Breast epithelium (tissue), 4 donors: ENCODE measurements around the gene LDB3. TPM values are rescaled to one million over a fixed set of nuclear protein-coding genes. Genes with fewer than 3 reads are reported as not detected.

Experiments
- DNase-seq, 2 donors: peaks; one replicate each; pipeline ENCODE4 v3.0.0-alpha.2; 2019; ENCODE audit warnings: low spot score in 2 of 2
- H3K27ac ChIP-seq, 2 donors: fragments of 200-600 bp; sonication (generic) in 1 of 2; one replicate each; pipeline ENCODE4 v1.5.1; 2016 to 2019; ENCODE audit warnings: mild to moderate bottlenecking in 1 of 2
- H3K27me3 ChIP-seq, 2 donors: fragments of 200-600 bp; sonication (generic) in 1 of 2; one replicate each; pipeline versions ENCODE4 v1.5.1 to v1.6.0; 2017 to 2019; ENCODE audit warnings: control low read depth in 1 of 2, mild to moderate bottlenecking in 1 of 2
- H3K36me3 ChIP-seq: fragments of 200-600 bp; one replicate; pipeline ENCODE4 v1.5.1; 2019
- H3K4me1 ChIP-seq, 2 donors: fragments of 200-600 bp; sonication (generic); one replicate each; pipeline ENCODE4 v1.5.1; 2016 to 2019; ENCODE audit warnings: control low read depth in 1 of 2
- H3K4me3 ChIP-seq, 3 donors: fragments of 200-600 bp; sonication (generic); 1 replicate in 2 of 3; 2 replicates in 1 of 3; pipeline ENCODE4 v1.5.1; 2016 to 2019; ENCODE audit warnings: mild to moderate bottlenecking in 3 of 3, moderate library complexity in 2 of 3
- H3K9me3 ChIP-seq, 2 donors: fragments of 200-600 bp; sonication (generic) in 1 of 2; one replicate each; pipeline ENCODE4 v1.5.1; 2016 to 2019; ENCODE audit warnings: control low read depth in 1 of 2
- CTCF ChIP-seq, 3 donors: fragments of 450-650 bp; IDR thresholded peaks; one replicate each; pipeline ENCODE4 v1.5.1; 2016 to 2017; ENCODE audit warnings: antibody characterized with exemption in 3 of 3, mild to moderate bottlenecking in 3 of 3, moderate library complexity in 3 of 3
- POLR2A ChIP-seq: fragments of 450-650 bp; IDR thresholded peaks from one replicate; pipeline ENCODE4 v1.6.1; 2016; ENCODE audit warnings: antibody characterized with exemption, mild to moderate bottlenecking, moderate library complexity
- POLR2AphosphoS5 ChIP-seq, 3 donors: sonication (generic); formaldehyde crosslinking; IDR thresholded peaks; one replicate each; pipeline ENCODE4 v1.6.1; 2017; ENCODE audit warnings: antibody characterized with exemption in 3 of 3
- intact Hi-C: fragments of 100-400 bp; cut with DNase I; formaldehyde crosslinking; loops from one replicate; pipeline ENCODE4 v1.15.1; 2023; ENCODE audit warnings: low total_unique reads
- total RNA-seq, 3 donors: library from RNA; depleted of rRNA; stranded (reverse); fragments of >200 nt; gene quantifications; one replicate each; pipeline ENCODE4 v1.1.0, GENCODE V29; 2016

The LDB3 gene
- total RNA-seq = 1 to 10 TPM in 2 of 3 donors, under 1 TPM in 1; 0.98 to 2.9 (median 1.3) TPM

DNA sequence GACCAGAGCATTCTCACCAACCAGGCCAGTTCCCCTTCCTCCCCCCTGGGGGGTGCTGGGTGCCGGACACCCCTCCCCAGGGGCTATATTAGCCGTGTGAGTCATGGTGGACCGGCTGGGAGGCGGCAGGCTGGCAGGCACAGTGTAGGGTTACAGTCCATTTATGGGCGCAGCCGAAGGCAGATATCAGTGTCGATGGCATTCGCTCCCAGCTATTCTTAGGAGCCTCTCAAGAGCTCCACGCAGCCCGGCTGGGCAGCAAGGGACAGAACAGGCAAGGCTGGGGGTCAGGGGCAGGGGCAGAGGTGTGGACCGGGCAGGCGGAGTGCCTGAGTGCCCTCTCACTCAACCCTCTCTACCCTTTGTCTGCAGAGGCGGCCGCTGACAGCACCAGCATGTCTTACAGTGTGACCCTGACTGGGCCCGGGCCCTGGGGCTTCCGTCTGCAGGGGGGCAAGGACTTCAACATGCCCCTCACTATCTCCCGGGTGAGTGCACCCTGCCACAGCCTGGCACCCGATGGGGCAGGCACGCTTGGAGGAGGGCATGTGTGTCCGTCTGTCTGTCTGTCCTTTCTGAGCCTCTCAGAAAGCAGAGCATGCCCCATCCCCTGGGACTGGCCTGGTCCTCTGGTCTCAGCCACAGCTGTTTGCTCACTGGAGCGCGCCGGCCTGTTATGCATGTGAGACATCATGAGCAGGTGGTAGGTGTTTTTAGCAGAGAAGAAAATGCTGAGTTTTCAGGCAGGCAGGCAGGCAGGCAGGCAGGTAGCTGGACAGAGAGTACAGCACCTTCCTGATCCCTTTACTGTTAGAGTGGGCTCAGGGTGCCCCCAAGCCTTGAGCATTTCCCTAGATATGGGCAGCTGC lies at the start of gene LDB3:
Gene LDB3 (plus strand): TSS at position 215 of the 869 bp plus-strand sequence. CDS start 181 bp downstream, at position 396.
- Histone ChIP-seq H3K27ac (peak within 1 kb of the TSS in 1 of 2 donors; percentile 43), H3K9me3 (no peaks in the 10 kb centered on the region), H3K4me1 (no peaks in the 10 kb centered on the region), H3K27me3 (no peaks in the 10 kb centered on the region), H3K36me3 (no peaks in the 10 kb centered on the region), H3K4me3 (peak within 1 kb of the TSS in 1 of 3 donors; percentile 18)
- DNase-seq = no peak
- intact Hi-C loops = no loop called here
- TF ChIP-seq POLR2AphosphoS5 (IDR thresholded peaks at IDR 0.05) (no peak), POLR2A (no peak), CTCF (IDR thresholded peaks at IDR 0.05) (no peak)

- intact Hi-C loops = no loop called here
These were observed 40.0 kb upstream of the LDB3 start for GRCh38 chr10:86628311-86628710.

DNA sequence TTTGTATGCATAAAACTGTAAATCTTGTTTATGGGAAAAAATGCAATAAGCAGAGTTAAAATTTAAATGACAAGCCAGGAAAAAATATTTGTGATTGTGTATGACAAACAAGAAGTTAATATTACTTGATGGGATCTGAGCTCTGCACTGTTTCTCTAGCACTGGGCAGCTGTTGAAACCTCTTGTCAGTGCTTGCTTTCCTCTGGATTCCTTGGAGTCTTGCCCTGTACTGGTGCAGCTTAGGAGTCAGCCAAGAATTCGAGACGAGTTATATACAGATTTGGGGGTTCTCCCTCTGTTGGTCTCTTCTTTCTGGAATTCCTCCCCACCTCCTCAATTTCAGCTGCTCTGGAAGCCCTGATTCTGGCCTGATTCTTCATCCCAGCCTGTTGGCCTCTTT lies 38.2 kb upstream of the LDB3 start:
- no peak overlapping the region for H3K27ac ChIP-seq
- TF ChIP-seq POLR2AphosphoS5 (IDR thresholded peaks at IDR 0.05) = no peak
- TF ChIP-seq CTCF (IDR thresholded peaks at IDR 0.05) = no peak
- TF ChIP-seq POLR2A = no peak
- H3K36me3 ChIP-seq = no peaks in the 10 kb centered on the region
- H3K27me3 ChIP-seq = peaks cover 0 to 16% of the 10 kb centered on the region in 2 donors
- intact Hi-C loops = no loop called here
- no peaks in the 10 kb centered on the region for H3K4me1 ChIP-seq
- no peak for DNase-seq
- no peaks in the 10 kb centered on the region for H3K9me3 ChIP-seq
- H3K4me3 ChIP-seq = no peak overlapping the region

More at GRCh38 chr10:86628311-86628710, 40.0 kb upstream of the LDB3 start:
- no peak overlapping the region for H3K4me3 ChIP-seq
- no peaks in the 10 kb centered on the region for H3K9me3 ChIP-seq
- no peak overlapping the region for H3K27ac ChIP-seq
- no peaks in the 10 kb centered on the region for H3K36me3 ChIP-seq
- no peak for DNase-seq
- H3K27me3 ChIP-seq = peaks cover 0 to 14% of the 10 kb centered on the region in 2 donors
- no peaks in the 10 kb centered on the region for H3K4me1 ChIP-seq
- TF ChIP-seq POLR2A (no peak), POLR2AphosphoS5 (IDR thresholded peaks at IDR 0.05) (no peak), CTCF (IDR thresholded peaks at IDR 0.05) (no peak)

- intact Hi-C loops = no loop called here
- no peak for TF ChIP-seq POLR2AphosphoS5 (IDR thresholded peaks at IDR 0.05)
- TF ChIP-seq CTCF (IDR thresholded peaks at IDR 0.05) = no peak
- TF ChIP-seq POLR2A = no peak
- Histone ChIP-seq H3K27ac (no peak overlapping the region), H3K4me1 (no peaks in the 10 kb centered on the region), H3K4me3 (peak overlapping the region; percentile 27 to 54 (median 41)), H3K9me3 (no peaks in the 10 kb centered on the region), H3K27me3 (peaks cover 0 to 16% of the 10 kb centered on the region in 2 donors), H3K36me3 (no peaks in the 10 kb centered on the region)
- DNase-seq = no peak
These were observed 36.1 kb upstream of the LDB3 start for GRCh38 chr10:86632009-86632800.
